WTC11 (cell line): ENCODE results near the gene SLC38A8. TPM values are rescaled to one million over a fixed set of nuclear protein-coding genes. Genes with fewer than 3 reads are reported as not detected.

Source experiments
- ATAC-seq: fragments of 200-7000 bp; cut with Tn5 transposase; 2 replicates; pipeline ENCODE4 v1.10.0; 2021; ENCODE audit warnings: mild to moderate bottlenecking, moderate library complexity
- CTCF ChIA-PET: fragments of 300-600 bp; sonication (Branson Sonifier 250); formaldehyde crosslinking; loops from one replicate; lab custom pipeline; 2021; ENCODE audit warnings: antibody characterized with exemption; lab: Charles Lee
- POLR2A ChIA-PET: fragments of 350-600 bp; sonication (Branson Sonifier 250); formaldehyde crosslinking; loops from one replicate; lab custom pipeline; 2021; ENCODE audit warnings: antibody characterized with exemption; lab: Charles Lee
- DNase-seq: peaks from one replicate; pipeline ENCODE4 v3.0.0; 2021; ENCODE audit warnings: low spot score
- H3K27ac Mint-ChIP-seq: 2 replicates; pipeline ENCODE4 v1.8.0; 2021; ENCODE audit warnings: mixed read lengths
- H3K27me3 Mint-ChIP-seq: 2 replicates; pipeline ENCODE4 v1.8.0; 2021; ENCODE audit warnings: low read depth, mild to moderate bottlenecking, moderate library complexity, mixed read lengths
- H3K36me3 Mint-ChIP-seq: 2 replicates; pipeline ENCODE4 v1.8.0; 2021; ENCODE audit warnings: mixed read lengths
- H3K4me1 Mint-ChIP-seq: 2 replicates; pipeline ENCODE4 v1.8.0; 2022; ENCODE audit warnings: mixed read lengths
- H3K4me3 Mint-ChIP-seq: 2 replicates; pipeline ENCODE4 v1.8.0; 2021; ENCODE audit warnings: mild to moderate bottlenecking, moderate library complexity, mixed read lengths
- H3K9me3 Mint-ChIP-seq: 2 replicates; pipeline ENCODE4 v1.8.0; 2021; ENCODE audit warnings: mixed read lengths
- ATF3 ChIP-seq: sonication (generic); formaldehyde crosslinking; conservative IDR thresholded peaks from 2 replicates; pipeline ENCODE4 v1.8.1; 2022; ENCODE audit warnings: mild to moderate bottlenecking, missing genetic modification reagents
- E2F5 ChIP-seq: sonication (generic); formaldehyde crosslinking; IDR thresholded peaks from 2 replicates; pipeline ENCODE4 v1.8.1; 2022; ENCODE audit warnings: mild to moderate bottlenecking, moderate library complexity, missing genetic modification reagents
- ESRRA ChIP-seq: sonication (generic); formaldehyde crosslinking; IDR thresholded peaks from 2 replicates; pipeline ENCODE4 v1.8.1; 2022; ENCODE audit warnings: mild to moderate bottlenecking, missing genetic modification reagents, borderline replicate concordance
- GRHL2 ChIP-seq: fragments of 250-450 bp; sonication (Bioruptor Pico); IDR thresholded peaks from 2 replicates; pipeline ENCODE4 v1.8.0; 2022; ENCODE audit warnings: mild to moderate bottlenecking, moderate library complexity; ENCODE audit not compliant: insufficient replicate concordance, severe bottlenecking
- HMGA2 ChIP-seq: fragments of 250-450 bp; sonication (Bioruptor Pico); IDR thresholded peaks from 2 replicates; pipeline ENCODE4 v1.4.0; 2021; ENCODE audit warnings: mild to moderate bottlenecking, moderate library complexity
- NFYB ChIP-seq: sonication (generic); formaldehyde crosslinking; conservative IDR thresholded peaks from 2 replicates; pipeline ENCODE4 v1.8.0; 2022; ENCODE audit warnings: low read depth, missing genetic modification reagents
- OVOL2 ChIP-seq: fragments of 250-450 bp; sonication (Bioruptor Pico); IDR thresholded peaks from 2 replicates; pipeline ENCODE4 v1.9.0; 2021; ENCODE audit warnings: mild to moderate bottlenecking, borderline replicate concordance
- SMAD3 ChIP-seq: sonication (generic); formaldehyde crosslinking; IDR thresholded peaks from 2 replicates; pipeline ENCODE4 v1.8.0; 2022; ENCODE audit warnings: missing genetic modification reagents, mild to moderate bottlenecking, borderline replicate concordance
- TEAD1 ChIP-seq: sonication (generic); formaldehyde crosslinking; IDR thresholded peaks from 2 replicates; pipeline ENCODE4 v1.8.0; 2022; ENCODE audit warnings: mild to moderate bottlenecking, missing genetic modification reagents
- ZNF425 ChIP-seq: fragments of 250-450 bp; sonication (Bioruptor Pico); conservative IDR thresholded peaks from 2 replicates; pipeline ENCODE4 v1.9.0; 2021; ENCODE audit warnings: mild to moderate bottlenecking
- ZNF532 ChIP-seq: fragments of 250-450 bp; sonication (Bioruptor Pico); IDR thresholded peaks from 2 replicates; pipeline ENCODE4 v1.9.0; 2021; ENCODE audit warnings: mild to moderate bottlenecking, borderline replicate concordance
- total RNA-seq: library from RNA; stranded (reverse); gene quantifications from 3 replicates; pipeline ENCODE4 v1.2.3, GENCODE V29; 2021
- TF ChIP-seq, protein P1 (sequence below): fragments of 200-600 bp; IDR thresholded peaks from 2 replicates; pipeline ENCODE4 v1.8.0; 2022; ENCODE audit warnings: antibody characterized with exemption
- TF ChIP-seq, protein P2 (sequence below): sonication (generic); formaldehyde crosslinking; IDR thresholded peaks from 2 replicates; pipeline ENCODE4 v1.8.1; 2023; ENCODE audit warnings: mild to moderate bottlenecking, missing genetic modification reagents, moderate library complexity

The SLC38A8 gene
- total RNA-seq, 1 experiment from 2014 or later = not detected

DNA sequence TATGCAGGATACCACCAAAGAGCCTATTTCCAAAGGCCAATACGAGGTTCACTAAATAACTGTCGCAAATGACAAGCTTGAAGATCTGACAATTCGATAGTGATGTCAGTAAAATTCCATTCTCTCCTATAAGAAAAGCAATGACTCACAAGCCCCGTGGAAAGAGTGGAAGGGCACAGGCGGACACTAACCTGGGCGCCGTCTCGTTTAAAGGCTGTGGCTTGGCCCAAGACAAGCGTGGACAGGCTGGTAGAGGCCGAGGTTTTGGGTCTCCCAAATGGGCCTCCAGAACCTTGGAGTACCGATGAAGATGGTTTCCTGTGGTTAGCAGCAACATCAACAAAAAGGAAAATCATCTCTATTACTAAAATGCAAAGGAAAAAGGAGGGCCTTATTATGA is 16.5 kb upstream of the SLC38A8 start:
- H3K27ac Mint-ChIP-seq = no peak overlapping the region
- CTCF ChIA-PET = interaction anchor here (0.5 to 2.4 kb wide), 4 partner anchors 26 to 431 kb away, joined by 3 to 9 read pairs (median 4); partner anchors contain the start of gene TAF1C
- POLR2A ChIA-PET = no interaction called here

GRCh38 chr16:84058664-84059063 is 16.1 kb upstream of the SLC38A8 start:
- no peak for DNase-seq
- ChIA-PET CTCF (interaction anchor here (0.5 to 2.4 kb wide), 5 partner anchors 26 to 432 kb away, joined by 3 to 9 read pairs (median 4); partner anchors contain the start of genes OSGIN1 and TAF1C), POLR2A (no interaction called here)
- Mint-ChIP-seq H3K27ac (no peak overlapping the region), H3K27me3 (no peaks in the 10 kb centered on the region), H3K9me3 (no peaks in the 10 kb centered on the region), H3K4me3 (no peak overlapping the region), H3K4me1 (peaks cover 9% of the 10 kb centered on the region), H3K36me3 (peaks cover 53% of the 10 kb centered on the region)
- ATAC-seq = no peak
- TF ChIP-seq GRHL2 (CRISPR knock-in tag) = no peak
- no peak for TF ChIP-seq TEAD1 (CRISPR knock-in tag)
- no peak for TF ChIP-seq HMGA2
- no peak for TF ChIP-seq NFYB (CRISPR knock-in tag)

More for the DNA sequence above, 16.5 kb upstream of the SLC38A8 start:
- Mint-ChIP-seq H3K36me3 (peaks cover 48% of the 10 kb centered on the region), H3K4me1 (peaks cover 9% of the 10 kb centered on the region), H3K9me3 (no peaks in the 10 kb centered on the region), H3K27me3 (no peaks in the 10 kb centered on the region), H3K4me3 (no peak overlapping the region)
- TF ChIP-seq ATF3 (CRISPR knock-in tag) = no peak
- TF ChIP-seq, protein P1, sequence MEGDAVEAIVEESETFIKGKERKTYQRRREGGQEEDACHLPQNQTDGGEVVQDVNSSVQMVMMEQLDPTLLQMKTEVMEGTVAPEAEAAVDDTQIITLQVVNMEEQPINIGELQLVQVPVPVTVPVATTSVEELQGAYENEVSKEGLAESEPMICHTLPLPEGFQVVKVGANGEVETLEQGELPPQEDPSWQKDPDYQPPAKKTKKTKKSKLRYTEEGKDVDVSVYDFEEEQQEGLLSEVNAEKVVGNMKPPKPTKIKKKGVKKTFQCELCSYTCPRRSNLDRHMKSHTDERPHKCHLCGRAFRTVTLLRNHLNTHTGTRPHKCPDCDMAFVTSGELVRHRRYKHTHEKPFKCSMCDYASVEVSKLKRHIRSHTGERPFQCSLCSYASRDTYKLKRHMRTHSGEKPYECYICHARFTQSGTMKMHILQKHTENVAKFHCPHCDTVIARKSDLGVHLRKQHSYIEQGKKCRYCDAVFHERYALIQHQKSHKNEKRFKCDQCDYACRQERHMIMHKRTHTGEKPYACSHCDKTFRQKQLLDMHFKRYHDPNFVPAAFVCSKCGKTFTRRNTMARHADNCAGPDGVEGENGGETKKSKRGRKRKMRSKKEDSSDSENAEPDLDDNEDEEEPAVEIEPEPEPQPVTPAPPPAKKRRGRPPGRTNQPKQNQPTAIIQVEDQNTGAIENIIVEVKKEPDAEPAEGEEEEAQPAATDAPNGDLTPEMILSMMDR = no peak
- TF ChIP-seq, protein P2, sequence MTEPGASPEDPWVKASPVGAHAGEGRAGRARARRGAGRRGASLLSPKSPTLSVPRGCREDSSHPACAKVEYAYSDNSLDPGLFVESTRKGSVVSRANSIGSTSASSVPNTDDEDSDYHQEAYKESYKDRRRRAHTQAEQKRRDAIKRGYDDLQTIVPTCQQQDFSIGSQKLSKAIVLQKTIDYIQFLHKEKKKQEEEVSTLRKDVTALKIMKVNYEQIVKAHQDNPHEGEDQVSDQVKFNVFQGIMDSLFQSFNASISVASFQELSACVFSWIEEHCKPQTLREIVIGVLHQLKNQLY = no peak
- no peak for TF ChIP-seq E2F5 (CRISPR knock-in tag)
- no peak for ATAC-seq
- DNase-seq = no peak

- Mint-ChIP-seq H3K4me1 (peaks cover 9% of the 10 kb centered on the region), H3K27me3 (no peaks in the 10 kb centered on the region), H3K9me3 (no peaks in the 10 kb centered on the region)
Observed at GRCh38 chr16:84058211-84058610, 15.6 kb upstream of the SLC38A8 start.

More at GRCh38 chr16:84058211-84058610, 15.6 kb upstream of the SLC38A8 start:
- no peak for TF ChIP-seq ZNF425
- no peak for TF ChIP-seq SMAD3 (CRISPR knock-in tag)
- no peak for TF ChIP-seq ESRRA (CRISPR knock-in tag)
- TF ChIP-seq ZNF532 = no peak
- no peak for TF ChIP-seq OVOL2 (CRISPR knock-in tag)
- ChIA-PET POLR2A (no interaction called here), CTCF (interaction anchor here (1.2 to 2.4 kb wide), 4 partner anchors 27 to 129 kb away, joined by 4 to 9 read pairs (median 4); partner anchors contain the start of genes OSGIN1 and TAF1C)
- Mint-ChIP-seq H3K27ac (no peak overlapping the region), H3K4me3 (no peak overlapping the region), H3K36me3 (peaks cover 57% of the 10 kb centered on the region)
- DNase-seq (no peak), ATAC-seq (no peak)
